HEK293 (cell line): ENCODE results near the gene CASZ1.

Source experiments
- CTCF ChIA-PET: fragments of 350-600 bp; formaldehyde crosslinking; extraction: SDS; loops from one replicate; lab custom pipeline; 2021; ENCODE audit warnings: antibody characterized with exemption; lab: Yijun Ruan, JAX
- POLR2A ChIA-PET: fragments of 300-600 bp; formaldehyde crosslinking; extraction: SDS; loops from one replicate; lab custom pipeline; 2020; ENCODE audit warnings: antibody characterized with exemption, inconsistent platforms; lab: Yijun Ruan, JAX
- H3K27ac ChIP-seq: fragments of 200-500 bp; sonication (Bioruptor generic); 2 replicates; pipeline ENCODE4 v1.5.1; 2014; ENCODE audit warnings: low read depth, low read length, control low read depth, inconsistent platforms; ENCODE audit errors: extremely low read depth
- H3K36me3 ChIP-seq, 2 experiments: fragments of 200-500 bp in 1 of 2; sonication (Bioruptor generic) in 1 of 2; 1 replicate in 1 of 2; 2 replicates in 1 of 2; pipeline ENCODE4 v1.5.1; 2014 to 2017; ENCODE audit warnings: inconsistent platforms in 2 of 2, low read length in 2 of 2; ENCODE audit not compliant: control insufficient read depth in 2 of 2, insufficient read depth in 1 of 2
- H3K4me1 ChIP-seq: fragments of 200-500 bp; sonication (Bioruptor generic); 2 replicates; pipeline ENCODE4 v1.5.1; 2014; ENCODE audit warnings: mild to moderate bottlenecking, low read length, inconsistent platforms; ENCODE audit not compliant: control insufficient read depth, insufficient read depth
- H3K4me3 ChIP-seq: 2 replicates; pipeline ENCODE4 v1.5.1; 2011; ENCODE audit warnings: low read depth, mild to moderate bottlenecking, control low read depth, low read length, moderate library complexity
- H3K9me3 ChIP-seq: fragments of 200-500 bp; sonication (Bioruptor generic); 2 replicates; pipeline ENCODE4 v1.5.1; 2014; ENCODE audit warnings: low read depth, low read length, inconsistent platforms; ENCODE audit not compliant: control insufficient read depth, insufficient read depth
- EGR2 ChIP-seq: fragments of 450-650 bp; formaldehyde crosslinking; IDR thresholded peaks from 2 replicates; pipeline ENCODE4 v1.5.1; 2016; ENCODE audit warnings: low read depth, missing biosample characterization, missing genetic modification characterization
- REPIN1 ChIP-seq: fragments of 450-650 bp; formaldehyde crosslinking; IDR thresholded peaks from 2 replicates; pipeline ENCODE4 v1.5.1; 2017; ENCODE audit warnings: missing biosample characterization, missing genetic modification characterization, low read depth
- SCRT1 ChIP-seq: fragments of 450-650 bp; formaldehyde crosslinking; IDR thresholded peaks from 2 replicates; pipeline ENCODE4 v1.5.1; 2016; ENCODE audit warnings: missing biosample characterization, missing genetic modification characterization, borderline replicate concordance
- SCRT2 ChIP-seq: fragments of 450-650 bp; formaldehyde crosslinking; IDR thresholded peaks from 2 replicates; pipeline ENCODE4 v1.5.1; 2016; ENCODE audit warnings: missing biosample characterization, missing genetic modification characterization
- ZBTB17 ChIP-seq: fragments of 450-650 bp; formaldehyde crosslinking; IDR thresholded peaks from 2 replicates; pipeline ENCODE4 v1.5.1; 2016; ENCODE audit warnings: missing biosample characterization, missing genetic modification characterization
- ZNF138 ChIP-seq: fragments of 450-650 bp; formaldehyde crosslinking; IDR thresholded peaks from 2 replicates; pipeline ENCODE4 v1.5.1; 2016; ENCODE audit warnings: missing biosample characterization, missing genetic modification characterization, borderline replicate concordance
- ZNF184 ChIP-seq: fragments of 450-650 bp; IDR thresholded peaks from 2 replicates; pipeline ENCODE4 v1.5.1; 2018; ENCODE audit warnings: missing biosample characterization, mild to moderate bottlenecking, missing genetic modification characterization
- ZNF214 ChIP-seq: fragments of 450-650 bp; formaldehyde crosslinking; IDR thresholded peaks from 2 replicates; pipeline ENCODE4 v1.5.1; 2017; ENCODE audit warnings: missing biosample characterization, mild to moderate bottlenecking, missing genetic modification characterization, borderline replicate concordance
- ZNF26 ChIP-seq: fragments of 450-650 bp; formaldehyde crosslinking; IDR thresholded peaks from 2 replicates; pipeline ENCODE4 v1.5.1; 2016; ENCODE audit warnings: missing biosample characterization, missing genetic modification characterization
- ZNF398 ChIP-seq: fragments of 450-650 bp; formaldehyde crosslinking; IDR thresholded peaks from 2 replicates; pipeline ENCODE4 v1.5.1; 2017; ENCODE audit warnings: missing biosample characterization, missing genetic modification characterization
- ZNF426 ChIP-seq: fragments of 450-650 bp; formaldehyde crosslinking; IDR thresholded peaks from 2 replicates; pipeline ENCODE4 v1.5.1; 2017; ENCODE audit warnings: missing biosample characterization, missing genetic modification characterization, mild to moderate bottlenecking, inconsistent platforms, moderate library complexity
- ZNF433 ChIP-seq: fragments of 450-650 bp; formaldehyde crosslinking; IDR thresholded peaks from 2 replicates; pipeline ENCODE4 v1.5.1; 2016; ENCODE audit warnings: missing biosample characterization, missing genetic modification characterization, low read depth
- ZNF501 ChIP-seq: fragments of 450-650 bp; formaldehyde crosslinking; IDR thresholded peaks from 2 replicates; pipeline ENCODE4 v1.5.1; 2016; ENCODE audit warnings: missing biosample characterization, missing genetic modification characterization
- ZNF560 ChIP-seq: fragments of 450-650 bp; formaldehyde crosslinking; IDR thresholded peaks from 2 replicates; pipeline ENCODE4 v1.5.1; 2017; ENCODE audit warnings: missing biosample characterization, missing genetic modification characterization, borderline replicate concordance
- ZNF621 ChIP-seq: fragments of 450-650 bp; formaldehyde crosslinking; IDR thresholded peaks from 2 replicates; pipeline ENCODE4 v1.5.1; 2017; ENCODE audit warnings: missing biosample characterization, missing genetic modification characterization
- ZNF624 ChIP-seq: fragments of 450-650 bp; formaldehyde crosslinking; IDR thresholded peaks from 2 replicates; pipeline ENCODE4 v1.5.1; 2017; ENCODE audit warnings: missing biosample characterization, missing genetic modification characterization
- ZNF654 ChIP-seq: fragments of 450-650 bp; formaldehyde crosslinking; IDR thresholded peaks from 2 replicates; pipeline ENCODE4 v1.5.1; 2016; ENCODE audit warnings: low read depth, missing biosample characterization, missing genetic modification characterization
- ZNF707 ChIP-seq: fragments of 450-650 bp; formaldehyde crosslinking; IDR thresholded peaks from 2 replicates; pipeline ENCODE4 v1.5.1; 2016; ENCODE audit warnings: missing biosample characterization, missing genetic modification characterization
- ZNF792 ChIP-seq: fragments of 450-650 bp; formaldehyde crosslinking; IDR thresholded peaks from 2 replicates; pipeline ENCODE4 v1.5.1; 2016; ENCODE audit warnings: missing biosample characterization, missing genetic modification characterization
- ZNF830 ChIP-seq: fragments of 450-650 bp; IDR thresholded peaks from 2 replicates; pipeline ENCODE4 v1.5.0; 2018; ENCODE audit warnings: missing biosample characterization, missing genetic modification characterization, low read depth, mild to moderate bottlenecking, moderate library complexity
- TF ChIP-seq, protein P1 (sequence below): fragments of 450-650 bp; formaldehyde crosslinking; IDR thresholded peaks from 2 replicates; pipeline ENCODE4 v1.5.1; 2016; ENCODE audit warnings: missing biosample characterization, missing genetic modification characterization

Gene CASZ1

GRCh38 chr1:10759413-10760200 lies 36.8 kb downstream of the CASZ1 start:
- TF ChIP-seq ZNF560 (no peak), ZNF624 (no peak), ZNF398 (tag by site-specific recombination) (no peak), ZNF426 (tag by site-specific recombination) (no peak), ZNF621 (tag by site-specific recombination) (no peak), ZNF184 (tag by site-specific recombination) (no peak), ZNF654 (tag by site-specific recombination) (no peak), ZNF214 (tag by site-specific recombination) (no peak), SCRT1 (tag by site-specific recombination) (no peak), ZNF26 (tag by site-specific recombination) (no peak)
- TF ChIP-seq, protein P1, sequence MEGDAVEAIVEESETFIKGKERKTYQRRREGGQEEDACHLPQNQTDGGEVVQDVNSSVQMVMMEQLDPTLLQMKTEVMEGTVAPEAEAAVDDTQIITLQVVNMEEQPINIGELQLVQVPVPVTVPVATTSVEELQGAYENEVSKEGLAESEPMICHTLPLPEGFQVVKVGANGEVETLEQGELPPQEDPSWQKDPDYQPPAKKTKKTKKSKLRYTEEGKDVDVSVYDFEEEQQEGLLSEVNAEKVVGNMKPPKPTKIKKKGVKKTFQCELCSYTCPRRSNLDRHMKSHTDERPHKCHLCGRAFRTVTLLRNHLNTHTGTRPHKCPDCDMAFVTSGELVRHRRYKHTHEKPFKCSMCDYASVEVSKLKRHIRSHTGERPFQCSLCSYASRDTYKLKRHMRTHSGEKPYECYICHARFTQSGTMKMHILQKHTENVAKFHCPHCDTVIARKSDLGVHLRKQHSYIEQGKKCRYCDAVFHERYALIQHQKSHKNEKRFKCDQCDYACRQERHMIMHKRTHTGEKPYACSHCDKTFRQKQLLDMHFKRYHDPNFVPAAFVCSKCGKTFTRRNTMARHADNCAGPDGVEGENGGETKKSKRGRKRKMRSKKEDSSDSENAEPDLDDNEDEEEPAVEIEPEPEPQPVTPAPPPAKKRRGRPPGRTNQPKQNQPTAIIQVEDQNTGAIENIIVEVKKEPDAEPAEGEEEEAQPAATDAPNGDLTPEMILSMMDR (tag by site-specific recombination): no peak

GRCh38 chr1:10756842-10757241 lies 39.6 kb downstream of the CASZ1 start:
- Histone ChIP-seq H3K9me3 (no peaks in the 10 kb centered on the region), H3K4me3 (no peak overlapping the region), H3K27ac (no peak overlapping the region), H3K36me3 (peaks cover 0 to 12% of the 10 kb centered on the region in 2 experiments; a peak in 1 of 3 replicates), H3K4me1 (no peaks in the 10 kb centered on the region)
- ChIA-PET POLR2A (no interaction called here), CTCF (no interaction called here)
- TF ChIP-seq ZNF707 (tag by site-specific recombination): no peak
- TF ChIP-seq ZBTB17: no peak
- TF ChIP-seq REPIN1 (tag by site-specific recombination): no peak
- no peak for TF ChIP-seq ZNF138
- no peak for TF ChIP-seq ZNF426 (tag by site-specific recombination)
- TF ChIP-seq ZNF792 (tag by site-specific recombination): no peak
- TF ChIP-seq EGR2: no peak
- TF ChIP-seq ZNF433 (tag by site-specific recombination): no peak
- TF ChIP-seq ZNF830 (tag by site-specific recombination): no peak
- TF ChIP-seq ZNF501 (tag by site-specific recombination): no peak
- TF ChIP-seq SCRT2 (tag by site-specific recombination): no peak

More at GRCh38 chr1:10759413-10760200, 36.8 kb downstream of the CASZ1 start:
- CTCF ChIA-PET: no interaction called here
- no peak overlapping the region for H3K4me3 ChIP-seq
- POLR2A ChIA-PET: no interaction called here
- no peaks in the 10 kb centered on the region for H3K9me3 ChIP-seq
- H3K36me3 ChIP-seq: peaks cover 0 to 12% of the 10 kb centered on the region in 2 experiments; a peak in 1 of 3 replicates
- H3K4me1 ChIP-seq: no peaks in the 10 kb centered on the region
- no peak overlapping the region for H3K27ac ChIP-seq
